ENCODE data around the gene HOOK2.
"Not testable (repeated sequence)": the region's sequence is repeated elsewhere in the genome, so short reads cannot be mapped to it uniquely, and the experiment has no call there.

HOOK2 gene

DNA sequence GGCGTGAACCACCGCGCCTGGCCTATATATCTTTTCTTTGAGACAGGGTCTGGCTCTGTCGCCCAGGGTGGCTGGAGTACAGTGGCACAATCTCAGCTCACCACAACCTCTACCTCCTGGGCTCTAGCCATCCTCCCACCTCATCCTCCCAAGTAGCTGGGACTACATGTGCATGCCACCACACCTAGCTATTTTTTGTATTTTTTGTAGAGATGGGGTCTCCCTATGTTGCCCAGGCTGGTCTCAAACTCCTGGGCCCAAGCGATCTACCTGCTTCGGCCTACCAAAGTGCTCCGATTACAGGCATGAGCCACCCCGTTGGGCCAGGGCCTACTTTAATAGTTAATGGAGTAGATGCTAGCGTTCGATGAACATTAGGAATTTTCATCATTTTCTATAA is 55.1 kb downstream of the HOOK2 start:
- no peak for DNase-seq

DNA sequence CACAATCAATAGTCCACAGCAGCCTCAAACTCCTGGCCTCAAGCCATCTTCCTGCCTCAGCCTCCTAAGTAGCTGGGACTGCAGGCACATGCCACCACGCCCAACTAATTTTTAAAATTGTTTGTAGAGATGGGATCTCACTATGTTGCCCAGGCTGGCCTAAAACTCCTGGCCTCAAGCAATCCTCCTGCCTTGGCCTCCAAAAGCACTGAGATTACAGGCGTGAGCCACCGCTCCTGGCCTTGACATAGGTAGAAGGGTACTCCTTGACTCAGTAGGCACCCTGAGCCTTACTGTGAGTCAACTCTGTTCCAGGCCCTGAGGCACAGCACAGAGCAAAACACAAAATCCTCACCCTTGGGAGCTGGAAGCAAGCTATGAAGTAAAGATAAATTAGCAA is 59.4 kb downstream of the HOOK2 start:
- no peak for DNase-seq

DNA sequence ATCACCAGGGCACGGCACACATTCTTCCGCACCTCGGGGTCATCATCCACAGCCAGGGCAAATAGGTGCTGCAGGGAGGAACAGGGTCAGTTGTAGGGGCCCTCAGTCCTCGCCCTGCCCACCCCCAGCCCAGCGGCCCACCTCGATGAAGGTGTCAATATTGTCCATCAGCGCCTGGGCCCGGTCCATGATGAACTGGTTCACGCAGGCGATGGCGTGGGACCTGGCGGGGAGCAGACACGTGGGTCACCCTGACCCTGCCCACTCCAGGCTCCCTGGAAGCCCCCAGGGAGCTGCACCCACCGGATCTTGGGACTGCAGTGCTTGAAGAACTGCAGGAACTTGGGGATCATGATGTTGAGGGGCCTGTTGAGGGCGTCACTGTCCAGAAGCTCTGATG is 60.2 kb downstream of the HOOK2 start:
- DNase-seq = no peak

DNA sequence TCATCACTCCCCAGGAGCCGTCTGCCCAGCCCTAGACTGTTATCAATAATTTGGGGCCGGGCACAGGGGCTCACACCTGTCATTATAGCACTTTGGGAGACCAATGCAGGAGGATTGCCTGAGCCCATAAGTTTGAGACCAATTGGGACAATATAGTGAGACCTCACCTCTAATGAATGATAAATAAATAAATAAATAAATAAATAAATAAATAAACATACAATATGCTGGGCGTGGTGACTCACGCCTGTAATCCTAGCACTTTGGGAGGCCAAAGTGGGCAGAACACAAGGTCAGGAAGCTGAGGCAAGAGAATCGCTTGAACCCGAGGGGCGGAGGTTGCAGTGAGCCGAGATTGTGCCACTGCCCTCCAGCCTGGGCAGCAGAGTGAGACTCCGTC is 62.0 kb downstream of the HOOK2 start:
- not testable (repeated sequence) for DNase-seq
